AG09309 (cell line): Measurements from ENCODE around the gene MTURN.

ENCODE experiments used
- DNase-seq: peaks from one replicate; pipeline ENCODE4 v3.0.0-alpha.2; 2010; ENCODE audit warnings: low read depth
- H3K4me3 ChIP-seq: 2 replicates; pipeline ENCODE4 v1.5.1; 2011; ENCODE audit warnings: mild to moderate bottlenecking, low read depth, low read length, moderate library complexity; ENCODE audit not compliant: control insufficient read depth
- TF ChIP-seq, protein P1 (sequence below): IDR thresholded peaks from 2 replicates; pipeline ENCODE4 v1.5.1; 2011; ENCODE audit warnings: mild to moderate bottlenecking, low read depth, low read length, inconsistent platforms; ENCODE audit not compliant: insufficient read depth, control insufficient read depth; ENCODE audit errors: missing control alignments

MTURN gene

GRCh38 chr7:30159163-30159562, 24.4 kb downstream of the MTURN start:
- TF ChIP-seq, protein P1, sequence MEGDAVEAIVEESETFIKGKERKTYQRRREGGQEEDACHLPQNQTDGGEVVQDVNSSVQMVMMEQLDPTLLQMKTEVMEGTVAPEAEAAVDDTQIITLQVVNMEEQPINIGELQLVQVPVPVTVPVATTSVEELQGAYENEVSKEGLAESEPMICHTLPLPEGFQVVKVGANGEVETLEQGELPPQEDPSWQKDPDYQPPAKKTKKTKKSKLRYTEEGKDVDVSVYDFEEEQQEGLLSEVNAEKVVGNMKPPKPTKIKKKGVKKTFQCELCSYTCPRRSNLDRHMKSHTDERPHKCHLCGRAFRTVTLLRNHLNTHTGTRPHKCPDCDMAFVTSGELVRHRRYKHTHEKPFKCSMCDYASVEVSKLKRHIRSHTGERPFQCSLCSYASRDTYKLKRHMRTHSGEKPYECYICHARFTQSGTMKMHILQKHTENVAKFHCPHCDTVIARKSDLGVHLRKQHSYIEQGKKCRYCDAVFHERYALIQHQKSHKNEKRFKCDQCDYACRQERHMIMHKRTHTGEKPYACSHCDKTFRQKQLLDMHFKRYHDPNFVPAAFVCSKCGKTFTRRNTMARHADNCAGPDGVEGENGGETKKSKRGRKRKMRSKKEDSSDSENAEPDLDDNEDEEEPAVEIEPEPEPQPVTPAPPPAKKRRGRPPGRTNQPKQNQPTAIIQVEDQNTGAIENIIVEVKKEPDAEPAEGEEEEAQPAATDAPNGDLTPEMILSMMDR, result no peak
- DNase-seq, result no peak
- H3K4me3 ChIP-seq, result no peak overlapping the region

DNA sequence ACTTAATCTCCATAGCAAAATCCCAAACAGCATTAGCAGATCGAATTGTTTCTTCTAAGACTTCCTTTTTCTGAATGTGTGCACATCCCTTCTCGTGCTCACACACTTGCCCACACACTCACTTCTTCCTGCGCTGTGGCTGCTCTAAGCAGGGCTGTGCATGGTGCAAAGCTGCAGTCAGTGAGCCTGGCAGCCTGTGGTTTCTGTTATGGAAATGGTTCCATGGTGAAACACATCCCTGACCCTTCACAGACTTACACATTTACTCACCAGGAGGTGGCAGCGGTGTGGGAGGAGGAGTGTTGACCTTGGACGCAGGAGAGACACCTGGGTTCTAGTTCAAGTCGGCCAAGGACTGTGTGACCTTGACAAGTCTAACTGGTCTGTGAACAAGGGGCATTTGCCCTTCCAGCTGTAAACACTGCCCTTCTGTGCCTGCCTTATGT, 24.9 kb downstream of the MTURN start:
- TF ChIP-seq, protein P1, result peak; percentile 37
- no peak for DNase-seq
- no peak overlapping the region for H3K4me3 ChIP-seq

DNA sequence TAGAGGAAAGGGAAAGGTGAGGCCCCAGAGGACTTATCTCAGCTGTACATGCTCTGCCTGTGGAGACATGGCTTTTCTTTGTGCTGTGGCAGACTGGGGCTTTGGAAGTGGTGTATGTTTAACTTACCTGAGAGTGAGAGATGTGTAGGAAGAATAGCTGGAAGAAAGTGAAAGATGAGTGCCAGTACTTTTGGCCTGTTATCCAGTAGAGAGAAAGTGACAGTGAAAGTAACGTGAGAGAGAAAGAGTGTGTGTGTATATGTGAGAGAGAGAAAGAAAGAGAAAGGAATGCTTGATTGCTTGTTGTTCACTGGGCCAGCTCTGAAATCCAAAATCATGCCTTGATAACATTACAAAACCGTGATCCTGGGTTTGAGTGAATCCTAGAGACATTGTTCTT, 25.5 kb downstream of the MTURN start:
- H3K4me3 ChIP-seq, result no peak overlapping the region
- TF ChIP-seq, protein P1, result no peak
- no peak for DNase-seq

- TF ChIP-seq, protein P1, result no peak
These were observed 27.3 kb downstream of the MTURN start for GRCh38 chr7:30162133-30162532.

DNA sequence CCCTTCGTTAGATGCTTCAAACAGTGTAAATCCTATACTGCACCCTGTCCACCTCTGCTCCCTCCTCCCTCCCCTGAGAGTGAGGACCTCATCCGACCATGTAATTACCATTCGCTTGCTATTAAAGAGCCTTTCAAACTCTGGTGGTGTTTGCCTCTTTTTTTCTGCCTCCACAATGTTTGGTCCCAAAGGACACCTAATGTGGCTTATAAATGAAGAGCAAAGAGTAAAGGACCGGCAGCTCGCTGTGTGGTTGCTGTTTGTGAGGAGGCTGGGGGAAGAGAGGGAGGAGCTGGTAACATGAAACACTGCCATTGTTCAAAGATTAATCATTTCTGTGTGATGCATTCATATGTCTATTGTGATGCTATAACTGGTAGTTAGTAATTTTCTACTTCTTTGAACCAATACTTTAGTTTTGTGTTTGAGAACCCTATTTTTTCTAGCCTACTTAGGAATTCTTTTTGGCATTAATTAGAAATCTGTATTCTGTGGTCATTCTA, 27.9 kb downstream of the MTURN start:
- peak overlapping the region; percentile 23 for H3K4me3 ChIP-seq
- TF ChIP-seq, protein P1, result no peak

More at GRCh38 chr7:30162133-30162532, 27.3 kb downstream of the MTURN start:
- no peak overlapping the region for H3K4me3 ChIP-seq
- DNase-seq, result no peak

GRCh38 chr7:30163231-30163894, 28.6 kb downstream of the MTURN start:
- TF ChIP-seq, protein P1, result no peak
- no peak for DNase-seq
- H3K4me3 ChIP-seq, result no peak overlapping the region

More for the DNA sequence above, 27.9 kb downstream of the MTURN start:
- DNase-seq, result no peak
